SK-N-SH (cell line): Measurements from ENCODE around the gene TTC7B. TPM values are rescaled to one million over a fixed set of nuclear protein-coding genes. Genes with fewer than 3 reads are reported as not detected.

Source experiments
- CTCF ChIA-PET: fragments of 300-600, 350-600 bp; formaldehyde crosslinking; extraction: SDS; loops from one replicate; lab custom pipeline; 2021; lab: Yijun Ruan, JAX
- POLR2A ChIA-PET: fragments of 350-600 bp; sonication (Branson Sonifier 250); formaldehyde crosslinking; extraction: SDS; loops from one replicate; lab custom pipeline; 2020; ENCODE audit warnings: antibody characterized with exemption, inconsistent platforms; lab: Yijun Ruan, JAX
- DNase-seq: peaks from one replicate; pipeline ENCODE4 v3.0.0; 2012
- H2AFZ ChIP-seq: fragments of 200-600 bp; sonication (generic); 2 replicates; pipeline ENCODE4 v1.8.1; 2016; ENCODE audit warnings: antibody characterized with exemption, mild to moderate bottlenecking, low read depth
- H3F3A ChIP-seq: fragments of 200-600 bp; sonication (generic); replicated peaks from 2 replicates; pipeline ENCODE3; 2016; ENCODE audit warnings: antibody characterized with exemption, mild to moderate bottlenecking; ENCODE audit not compliant: insufficient read depth
- H3K27ac ChIP-seq, 2 experiments: fragments of 200-500 bp in 1 of 2; fragments of 200-600 bp in 1 of 2; sonication (Bioruptor generic) in 1 of 2; sonication (generic), shearing (Covaris generic) in 1 of 2; 2 replicates each; pipeline versions ENCODE4 v1.5.1 to v1.6.1; 2014 to 2016; ENCODE audit warnings: low read depth in 2 of 2, inconsistent platforms in 1 of 2, low read length in 1 of 2, mild to moderate bottlenecking in 1 of 2, mixed read lengths in 1 of 2
- H3K27me3 ChIP-seq: fragments of 200-600 bp; sonication (generic), shearing (Covaris generic); 2 replicates; pipeline ENCODE4 v1.6.1; 2016; ENCODE audit warnings: mixed run types; ENCODE audit not compliant: insufficient read depth
- H3K36me3 ChIP-seq, 2 experiments: fragments of 200-500 bp in 1 of 2; fragments of 200-600 bp in 1 of 2; sonication (Bioruptor generic) in 1 of 2; sonication (generic) in 1 of 2; replicated peaks in 1 of 2; 2 replicates each; pipeline versions ENCODE3 to v1.5.1; 2014 to 2016; ENCODE audit warnings: low read length in 1 of 2, mild to moderate bottlenecking in 1 of 2; ENCODE audit not compliant: insufficient read depth in 2 of 2, control insufficient read depth in 1 of 2
- H3K4me1 ChIP-seq, 2 experiments: fragments of 200-500 bp in 1 of 2; fragments of 200-600 bp in 1 of 2; sonication (Bioruptor generic) in 1 of 2; sonication (generic), shearing (Covaris generic) in 1 of 2; 2 replicates each; pipeline versions ENCODE4 v1.5.1 to v1.6.1; 2014 to 2016; ENCODE audit warnings: low read depth in 1 of 2, low read length in 1 of 2, mixed run types in 1 of 2; ENCODE audit not compliant: insufficient read depth in 2 of 2, control insufficient read depth in 1 of 2
- H3K4me2 ChIP-seq: fragments of 200-600 bp; sonication (generic), shearing (Covaris generic); 2 replicates; pipeline ENCODE4 v1.6.1; 2017; ENCODE audit warnings: mixed run types
- H3K4me3 ChIP-seq, 2 experiments: fragments of 200-500 bp in 1 of 2; fragments of 200-600 bp in 1 of 2; sonication (Bioruptor generic) in 1 of 2; sonication (generic), shearing (Covaris generic) in 1 of 2; 2 replicates each; pipeline versions ENCODE4 v1.5.1 to v1.8.1; 2014 to 2016; ENCODE audit warnings: low read depth in 2 of 2, inconsistent platforms in 1 of 2, low read length in 1 of 2, mild to moderate bottlenecking in 1 of 2, mixed read lengths in 1 of 2, moderate library complexity in 1 of 2
- H3K79me2 ChIP-seq: fragments of 200-600 bp; sonication (generic); 2 replicates; pipeline ENCODE4 v1.8.1; 2017; ENCODE audit warnings: mild to moderate bottlenecking; ENCODE audit not compliant: insufficient read depth
- H3K9ac ChIP-seq: fragments of 200-600 bp; sonication (generic); 2 replicates; pipeline ENCODE4 v1.6.1; 2017; ENCODE audit warnings: mixed run types
- H3K9me2 ChIP-seq: fragments of 200-600 bp; sonication (generic); 2 replicates; pipeline ENCODE4 v1.6.1; 2017; ENCODE audit warnings: mixed run types
- H3K9me3 ChIP-seq: fragments of 200-600 bp; sonication (generic); 2 replicates; pipeline ENCODE4 v1.6.1; 2017; ENCODE audit warnings: mixed run types, mild to moderate bottlenecking, moderate library complexity
- H4K20me1 ChIP-seq: fragments of 200-600 bp; sonication (generic); 2 replicates; pipeline ENCODE4 v1.6.1; 2017; ENCODE audit warnings: mild to moderate bottlenecking, mixed run types; ENCODE audit not compliant: insufficient read depth
- CTCF ChIP-seq: fragments of 200-600 bp; sonication (generic); IDR thresholded peaks from 2 replicates; pipeline ENCODE4 v1.6.1; 2017; ENCODE audit warnings: antibody characterized with exemption, mild to moderate bottlenecking, moderate library complexity
- ELF1 ChIP-seq: IDR thresholded peaks from 2 replicates; pipeline ENCODE4 v1.4.0; 2012
- EP300 ChIP-seq, 2 experiments: IDR thresholded peaks; 2 replicates each; pipeline versions ENCODE4 v1.4.0 to v1.6.1; 2012; ENCODE audit warnings: borderline replicate concordance in 1 of 2, low read depth in 1 of 2, low read length in 1 of 2
- FOSL2 ChIP-seq: IDR thresholded peaks from 2 replicates; pipeline ENCODE4 v1.4.0; 2012; ENCODE audit warnings: low read depth, mild to moderate bottlenecking, moderate library complexity, borderline replicate concordance
- FOXM1 ChIP-seq: IDR thresholded peaks from 2 replicates; pipeline ENCODE4 v1.4.0; 2012; ENCODE audit warnings: low read depth, mild to moderate bottlenecking
- GABPA ChIP-seq: IDR thresholded peaks from 2 replicates; pipeline ENCODE4 v1.4.0; 2012; ENCODE audit warnings: low read depth, mild to moderate bottlenecking
- GATA2 ChIP-seq: sonication (generic); formaldehyde crosslinking; IDR thresholded peaks from 2 replicates; pipeline ENCODE4 v1.5.0; 2020; ENCODE audit warnings: mild to moderate bottlenecking, missing genetic modification reagents
- MEF2A ChIP-seq: IDR thresholded peaks from 2 replicates; pipeline ENCODE4 v1.4.0; 2012; ENCODE audit warnings: low read depth, borderline replicate concordance
- MXI1 ChIP-seq: IDR thresholded peaks from 2 replicates; pipeline ENCODE4 v1.6.1; 2012; ENCODE audit warnings: mild to moderate bottlenecking, low read depth, low read length, improper control_type of control experiment
- POLR2AphosphoS5 ChIP-seq: IDR thresholded peaks from 2 replicates; pipeline ENCODE4 v1.6.1; 2012; ENCODE audit warnings: low read depth, low read length
- RCOR1 ChIP-seq: fragments of 150-350 bp; IDR thresholded peaks from 2 replicates; pipeline ENCODE4 v1.6.1; 2017; ENCODE audit warnings: antibody characterized with exemption, low read length
- SIN3A ChIP-seq: IDR thresholded peaks from 2 replicates; pipeline ENCODE4 v1.6.1; 2012; ENCODE audit warnings: low read depth, mild to moderate bottlenecking, low read length, moderate library complexity, borderline replicate concordance
- SMC3 ChIP-seq: IDR thresholded peaks from 2 replicates; pipeline ENCODE4 v1.6.1; 2012; ENCODE audit warnings: low read depth, low read length, improper control_type of control experiment
- TAF1 ChIP-seq: IDR thresholded peaks from 2 replicates; pipeline ENCODE4 v1.6.1; 2012; ENCODE audit warnings: low read depth, mild to moderate bottlenecking, low read length, moderate library complexity, borderline replicate concordance
- TEAD4 ChIP-seq: IDR thresholded peaks from 2 replicates; pipeline ENCODE4 v1.4.0; 2012; ENCODE audit warnings: mild to moderate bottlenecking, borderline replicate concordance; ENCODE audit not compliant: insufficient read depth
- WGBS: methylation state at CpG from one replicate; pipeline ENCODE4 v1.1.6; 2017; ENCODE audit warnings: low lambda C conversion rate; 5-methylcytosine and 5-hydroxymethylcytosine counted together
- polyA plus RNA-seq, 3 experiments: library from polyadenylated mRNA; depleted of rRNA; stranded (reverse); fragments of >200 nt; gene quantifications; 2 replicates each; pipeline ENCODE4 v1.2.3, GENCODE V29; 2012
- TF ChIP-seq, protein P1 (sequence below): IDR thresholded peaks from 2 replicates; pipeline ENCODE4 v1.4.0; 2012; ENCODE audit warnings: low read depth, borderline replicate concordance
- TF ChIP-seq, protein P2 (sequence below): IDR thresholded peaks from 2 replicates; pipeline ENCODE4; 2012

TTC7B gene
- polyA plus RNA-seq, 1 of the 3 experiments (the other 2 are of a cell fraction), result 43.1 TPM

GRCh38 chr14:90613453-90613852, 202.8 kb downstream of the TTC7B start:
- Histone ChIP-seq H3K9ac (no peak overlapping the region), H3K27ac (no peak overlapping the region; a peak in 1 of 4 replicates), H3K27me3 (no peaks in the 10 kb centered on the region), H3K4me2 (no peak overlapping the region), H4K20me1 (no peaks in the 10 kb centered on the region), H3F3A (peaks cover 5% of the 10 kb centered on the region), H3K9me2 (no peaks in the 10 kb centered on the region), H3K36me3 (peaks cover 0 to 10% of the 10 kb centered on the region in 2 experiments), H3K4me1 (peaks cover 7 to 48% of the 10 kb centered on the region in 2 experiments; a peak in 3 of 4 replicates), H3K79me2 (no peaks in the 10 kb centered on the region), H3K4me3 (no peak overlapping the region), H2AFZ (no peak overlapping the region), H3K9me3 (no peaks in the 10 kb centered on the region)
- ChIA-PET POLR2A (no interaction called here), CTCF (interaction anchor here (0.9 to 1.6 kb wide), 2 partner anchors 12 to 214 kb away, joined by 3 to 6 read pairs; no protein-coding TSS in a partner anchor)
- DNase-seq, result no peak
- TF ChIP-seq EP300 (IDR thresholded peaks at IDR 0.05; ENCODE audit: borderline replicate concordance in 1 of 2, low read depth in 1 of 2, low read length in 1 of 2) (no peak), TEAD4 (no peak), ELF1 (no peak)
- WGBS, result 100% methylated on average over 3 of the region's 3 CpGs

- Histone ChIP-seq H3F3A (peaks cover 5% of the 10 kb centered on the region), H3K27me3 (no peaks in the 10 kb centered on the region), H3K27ac (no peak overlapping the region), H3K79me2 (no peaks in the 10 kb centered on the region), H3K4me3 (no peak overlapping the region), H4K20me1 (no peaks in the 10 kb centered on the region), H3K9ac (no peak overlapping the region), H3K4me2 (no peak overlapping the region), H3K36me3 (peaks cover 0 to 10% of the 10 kb centered on the region in 2 experiments), H3K9me3 (no peaks in the 10 kb centered on the region), H3K9me2 (no peaks in the 10 kb centered on the region), H2AFZ (no peak overlapping the region), H3K4me1 (peaks cover 7 to 50% of the 10 kb centered on the region in 2 experiments; a peak in 3 of 4 replicates)
- ChIA-PET CTCF (interaction anchor here (1.6 kb wide), 1 partner anchor 213 kb away, joined by 6 read pairs; no protein-coding TSS in a partner anchor), POLR2A (no interaction called here)
- WGBS, result 96% methylated on average over 3 of the region's 3 CpGs
- DNase-seq, result no peak
- TF ChIP-seq CTCF (no peak), RCOR1 (no peak), FOXM1 (no peak), GABPA (no peak), TEAD4 (no peak), POLR2AphosphoS5 (no peak), ELF1 (no peak), MXI1 (no peak), FOSL2 (no peak), EP300 (IDR thresholded peaks at IDR 0.05; ENCODE audit: borderline replicate concordance in 1 of 2, low read depth in 1 of 2, low read length in 1 of 2) (no peak), SMC3 (no peak), MEF2A (no peak), GATA2 (CRISPR knock-in tag) (no peak), SIN3A (no peak), TAF1 (no peak)
- TF ChIP-seq, protein P1, sequence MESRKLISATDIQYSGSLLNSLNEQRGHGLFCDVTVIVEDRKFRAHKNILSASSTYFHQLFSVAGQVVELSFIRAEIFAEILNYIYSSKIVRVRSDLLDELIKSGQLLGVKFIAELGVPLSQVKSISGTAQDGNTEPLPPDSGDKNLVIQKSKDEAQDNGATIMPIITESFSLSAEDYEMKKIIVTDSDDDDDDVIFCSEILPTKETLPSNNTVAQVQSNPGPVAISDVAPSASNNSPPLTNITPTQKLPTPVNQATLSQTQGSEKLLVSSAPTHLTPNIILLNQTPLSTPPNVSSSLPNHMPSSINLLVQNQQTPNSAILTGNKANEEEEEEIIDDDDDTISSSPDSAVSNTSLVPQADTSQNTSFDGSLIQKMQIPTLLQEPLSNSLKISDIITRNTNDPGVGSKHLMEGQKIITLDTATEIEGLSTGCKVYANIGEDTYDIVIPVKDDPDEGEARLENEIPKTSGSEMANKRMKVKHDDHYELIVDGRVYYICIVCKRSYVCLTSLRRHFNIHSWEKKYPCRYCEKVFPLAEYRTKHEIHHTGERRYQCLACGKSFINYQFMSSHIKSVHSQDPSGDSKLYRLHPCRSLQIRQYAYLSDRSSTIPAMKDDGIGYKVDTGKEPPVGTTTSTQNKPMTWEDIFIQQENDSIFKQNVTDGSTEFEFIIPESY, result no peak
- TF ChIP-seq, protein P2, sequence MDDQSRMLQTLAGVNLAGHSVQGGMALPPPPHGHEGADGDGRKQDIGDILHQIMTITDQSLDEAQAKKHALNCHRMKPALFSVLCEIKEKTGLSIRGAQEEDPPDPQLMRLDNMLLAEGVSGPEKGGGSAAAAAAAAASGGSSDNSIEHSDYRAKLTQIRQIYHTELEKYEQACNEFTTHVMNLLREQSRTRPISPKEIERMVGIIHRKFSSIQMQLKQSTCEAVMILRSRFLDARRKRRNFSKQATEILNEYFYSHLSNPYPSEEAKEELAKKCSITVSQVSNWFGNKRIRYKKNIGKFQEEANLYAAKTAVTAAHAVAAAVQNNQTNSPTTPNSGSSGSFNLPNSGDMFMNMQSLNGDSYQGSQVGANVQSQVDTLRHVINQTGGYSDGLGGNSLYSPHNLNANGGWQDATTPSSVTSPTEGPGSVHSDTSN, result no peak
Measured at GRCh38 chr14:90612801-90613200, 203.4 kb downstream of the TTC7B start.
